ENCODE data around the gene PACRG. TPM values are rescaled to one million over a fixed set of nuclear protein-coding genes. Genes with fewer than 3 reads are reported as not detected.

The PACRG gene
- total and polyA plus RNA-seq, 2 experiments from 2014 or later, result 0.17 to 0.68 TPM

- no peaks in the 10 kb centered on the region for H3K9me3 Mint-ChIP-seq
- Histone ChIP-seq H4K20me1 (replicated peaks; ENCODE audit: insufficient read depth) (no peaks in the 10 kb centered on the region), H3K36me3 (ENCODE audit: insufficient read depth) (no peaks in the 10 kb centered on the region), H3K27me3 (ENCODE audit: insufficient read depth) (no peaks in the 10 kb centered on the region), H3K27ac (ENCODE audit: low read depth) (no peak overlapping the region), H3K4me1 (ENCODE audit: insufficient read depth) (no peaks in the 10 kb centered on the region), H3K4me3 (no peak overlapping the region), H3F3A (replicated peaks; ENCODE audit: low read depth) (no peaks in the 10 kb centered on the region), H3K79me2 (replicated peaks; ENCODE audit: insufficient read depth) (no peaks in the 10 kb centered on the region), H3K9me2 (ENCODE audit: insufficient read depth) (no peaks in the 10 kb centered on the region; the same call in 1 of the 2 replicates), H2AFZ (no peak overlapping the region), H3K4me2 (no peak overlapping the region)
- no peaks in the 10 kb centered on the region for H3K36me3 Mint-ChIP-seq (ENCODE audit: low read depth)
- H3K27ac Mint-ChIP-seq, result no peak overlapping the region
- H3K27me3 Mint-ChIP-seq (ENCODE audit: insufficient read depth, low read depth, poor library complexity), result peaks cover 3% of the 10 kb centered on the region
- TF ChIP-seq CREB1 (CRISPR knock-in tag; IDR thresholded peaks at IDR 0.05; ENCODE audit: low read depth), result no peak
- TF ChIP-seq ETS1 (IDR thresholded peaks at IDR 0.05), result no peak
- TF ChIP-seq ZNF114 (CRISPR knock-in tag; IDR thresholded peaks at IDR 0.05), result no peak
- no peak for TF ChIP-seq ZNF331 (CRISPR knock-in tag; IDR thresholded peaks at IDR 0.05; ENCODE audit: low read depth)
- no peak for TF ChIP-seq REST (IDR thresholded peaks at IDR 0.05; ENCODE audit: unreplicated experiment)
- no peak for TF ChIP-seq EZH2 (IDR thresholded peaks at IDR 0.05; ENCODE audit: low read depth, unreplicated experiment)
- no peak for TF ChIP-seq EZH2phosphoT487 (IDR thresholded peaks at IDR 0.05; ENCODE audit: unreplicated experiment)
- TF ChIP-seq JUNB (IDR thresholded peaks at IDR 0.05; ENCODE audit: unreplicated experiment), result no peak
- TF ChIP-seq STAT1 (IDR thresholded peaks at IDR 0.05; ENCODE audit: unreplicated experiment), result no peak
- TF ChIP-seq CTCF (conservative IDR thresholded peaks at IDR 0.05; ENCODE audit: low read depth in 2 of 2), result no peak
- no peak for TF ChIP-seq POLR2AphosphoS5 (IDR thresholded peaks at IDR 0.05; ENCODE audit: low read depth)
- ATAC-seq, result no peak
- H3K4me3 Mint-ChIP-seq, result no peak overlapping the region
- peaks cover 4% of the 10 kb centered on the region; the same call in 1 of the 3 replicates for H3K4me1 Mint-ChIP-seq
- DNase-seq (ENCODE audit: low spot score), result no peak
These were observed 290.0 kb downstream of the PACRG start for GRCh38 chr6:163017801-163018200.
